ENCODE data around the gene SLC6A8.

The SLC6A8 gene

GRCh38 chrX:153687121-153688039 is at the start of gene SLC6A8:
TSS of gene SLC6A8 (plus strand) at chrX:153687926. CDS start at chrX:153688575, 649 bp downstream.
- peak within 1 kb of the TSS; percentile 74 to 75 for H3K27ac ChIP-seq
- no peaks in the 10 kb centered on the region for H3K27me3 ChIP-seq
- peak in 1 of 2 experiments; percentile 35 for TF ChIP-seq CTCF (IDR thresholded peaks at IDR 0.05)
- peak; percentile 58 to 86 for DNase-seq
- intact Hi-C loops (cut with DNase I; ENCODE audit: low total_unique reads), result no loop called here
- H3K9me3 ChIP-seq, result no peaks in the 10 kb centered on the region
- H3K4me3 ChIP-seq, result peak within 1 kb of the TSS; percentile 60 to 66
- no peaks in the 10 kb centered on the region for H3K36me3 ChIP-seq
- peaks cover 0 to 16% (median 9%) of the 10 kb centered on the region in 4 donors for H3K4me1 ChIP-seq

- Histone ChIP-seq H3K27ac (no peak overlapping the region), H3K36me3 (no peaks in the 10 kb centered on the region), H3K27me3 (peaks cover 0 to 22% of the 10 kb centered on the region in 2 donors), H3K9me3 (no peaks in the 10 kb centered on the region), H3K4me3 (no peak overlapping the region), H3K4me1 (peaks cover 0 to 16% (median 7%) of the 10 kb centered on the region in 4 donors)
- no peak for DNase-seq
- no peak for TF ChIP-seq CTCF (IDR thresholded peaks at IDR 0.05)
- intact Hi-C loops (cut with DNase I; ENCODE audit: low total_unique reads), result no loop called here
Measured at GRCh38 chrX:153638041-153638371, 49.7 kb upstream of the SLC6A8 start.

GRCh38 chrX:153638436-153639176 is 49.1 kb upstream of the SLC6A8 start:
- intact Hi-C loops (cut with DNase I; ENCODE audit: low total_unique reads), result no loop called here
- H3K27me3 ChIP-seq, result peaks cover 0 to 28% of the 10 kb centered on the region in 2 donors
- DNase-seq, result no peak
- H3K9me3 ChIP-seq, result no peaks in the 10 kb centered on the region
- peaks cover 0 to 22% (median 11%) of the 10 kb centered on the region in 4 donors for H3K4me1 ChIP-seq
- TF ChIP-seq CTCF (IDR thresholded peaks at IDR 0.05), result no peak
- no peaks in the 10 kb centered on the region for H3K36me3 ChIP-seq
- H3K27ac ChIP-seq, result no peak overlapping the region
- H3K4me3 ChIP-seq, result no peak overlapping the region

GRCh38 chrX:153639177-153640044 is 48.3 kb upstream of the SLC6A8 start:
- H3K27ac ChIP-seq, result no peak overlapping the region
- no peak for TF ChIP-seq CTCF (IDR thresholded peaks at IDR 0.05)
- H3K36me3 ChIP-seq, result no peaks in the 10 kb centered on the region
- H3K4me3 ChIP-seq, result no peak overlapping the region
- H3K27me3 ChIP-seq, result peaks cover 0 to 29% of the 10 kb centered on the region in 2 donors
- DNase-seq, result no peak
- no peaks in the 10 kb centered on the region for H3K9me3 ChIP-seq
- intact Hi-C loops (cut with DNase I; ENCODE audit: low total_unique reads), result no loop called here
- H3K4me1 ChIP-seq, result peaks cover 0 to 27% (median 15%) of the 10 kb centered on the region in 4 donors

GRCh38 chrX:153640045-153640686 is 47.6 kb upstream of the SLC6A8 start:
- intact Hi-C loops (cut with DNase I; ENCODE audit: low total_unique reads), result no loop called here
- H3K4me3 ChIP-seq, result no peak overlapping the region
- TF ChIP-seq CTCF (IDR thresholded peaks at IDR 0.05), result no peak
- peaks cover 0 to 31% (median 16%) of the 10 kb centered on the region in 4 donors for H3K4me1 ChIP-seq
- no peaks in the 10 kb centered on the region for H3K9me3 ChIP-seq
- no peak overlapping the region for H3K27ac ChIP-seq
- H3K36me3 ChIP-seq, result no peaks in the 10 kb centered on the region
- peaks cover 0 to 36% of the 10 kb centered on the region in 2 donors for H3K27me3 ChIP-seq
- DNase-seq, result no peak
